ENCODE data around the gene SUN5.
"Not testable (repeated sequence)": the region's sequence is repeated elsewhere in the genome, so short reads cannot be mapped to it uniquely, and the experiment has no call there.

The SUN5 gene

DNA sequence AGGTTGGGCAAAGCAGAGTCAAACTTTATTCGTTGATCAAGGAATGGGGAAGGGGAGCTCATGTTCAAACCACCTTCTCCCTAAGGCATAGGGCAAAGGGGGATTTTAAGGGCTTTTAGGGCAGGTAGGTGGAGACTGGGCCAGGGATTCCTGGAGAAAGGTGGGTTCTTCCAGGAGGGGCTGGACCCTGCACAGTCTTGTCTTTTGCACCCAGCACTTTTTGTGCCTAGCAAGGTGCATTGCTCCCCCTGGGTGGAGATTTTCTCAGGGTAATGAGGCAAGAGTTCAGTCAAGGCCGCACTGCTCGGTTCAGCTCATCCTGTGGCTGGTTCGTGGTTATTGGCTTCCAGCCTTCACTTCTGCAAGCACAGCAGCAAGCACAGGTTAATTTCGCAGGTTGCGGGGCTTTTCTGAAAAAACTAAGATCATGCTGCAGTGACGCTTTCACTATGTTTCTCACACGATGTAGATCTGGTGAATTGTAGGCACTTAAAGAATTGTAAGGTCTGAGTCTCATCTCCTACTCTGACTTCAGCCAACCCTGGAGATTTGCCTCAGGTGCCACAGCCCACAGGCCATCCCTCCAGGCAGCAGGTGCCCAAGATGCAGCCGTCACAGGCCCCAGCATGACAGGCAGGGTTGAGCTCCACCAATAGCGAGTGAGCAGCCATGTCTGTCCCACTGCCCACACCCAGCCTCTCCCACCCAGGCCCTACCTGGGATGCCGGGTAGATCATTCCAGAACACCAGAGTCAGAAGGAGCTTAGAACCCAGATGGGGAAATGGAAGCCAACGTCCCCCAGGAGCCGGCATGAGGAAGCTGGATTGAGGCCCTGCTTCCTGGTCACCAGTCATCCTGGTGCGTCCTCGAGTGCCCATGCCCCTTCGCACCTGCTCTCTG, 37.1 kb downstream of the SUN5 start:
- H3K27me3 ChIP-seq (ENCODE audit: control insufficient read depth, insufficient read depth, low read length) = no peaks in the 10 kb centered on the region
- H3K4me1 ChIP-seq (ENCODE audit: control insufficient read depth, insufficient read depth, low read length) = peaks cover 4% of the 10 kb centered on the region
- no peak overlapping the region for H3K9ac ChIP-seq (ENCODE audit: low read depth, low read length)
- H3K36me3 ChIP-seq (ENCODE audit: control insufficient read depth, insufficient read depth, low read length) = no peaks in the 10 kb centered on the region
- no peak overlapping the region for H3K4me3 ChIP-seq (ENCODE audit: low read depth, low read length)
- no peaks in the 10 kb centered on the region for H3K9me3 ChIP-seq (ENCODE audit: control insufficient read depth, insufficient read depth, low read length)

DNA sequence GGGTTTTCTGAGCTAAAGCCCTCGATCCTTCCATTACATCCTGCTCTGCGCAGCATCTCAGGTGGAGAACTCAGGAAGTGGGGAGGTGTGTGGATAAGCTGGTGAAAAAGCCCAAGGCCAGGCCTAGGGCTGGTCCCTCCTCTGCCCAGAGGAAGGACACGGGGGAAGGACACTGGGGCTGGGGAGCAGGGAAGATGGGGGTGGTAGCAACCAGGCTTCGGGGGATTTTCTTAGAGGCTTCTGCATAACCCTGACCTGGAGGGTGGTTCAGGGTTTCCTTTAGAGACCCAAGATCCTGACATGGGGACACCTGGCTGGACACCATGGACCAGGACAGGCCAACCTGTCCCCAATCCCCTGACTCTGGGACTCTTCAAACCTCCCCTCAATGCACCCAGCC, 37.9 kb downstream of the SUN5 start:
- Histone ChIP-seq H3K4me3 (ENCODE audit: low read depth, low read length) (no peak overlapping the region), H3K36me3 (ENCODE audit: control insufficient read depth, insufficient read depth, low read length) (no peaks in the 10 kb centered on the region), H3K4me1 (ENCODE audit: control insufficient read depth, insufficient read depth, low read length) (no peaks in the 10 kb centered on the region), H3K27me3 (ENCODE audit: control insufficient read depth, insufficient read depth, low read length) (no peaks in the 10 kb centered on the region), H3K9ac (ENCODE audit: low read depth, low read length) (no peak overlapping the region), H3K9me3 (ENCODE audit: control insufficient read depth, insufficient read depth, low read length) (no peaks in the 10 kb centered on the region)

DNA sequence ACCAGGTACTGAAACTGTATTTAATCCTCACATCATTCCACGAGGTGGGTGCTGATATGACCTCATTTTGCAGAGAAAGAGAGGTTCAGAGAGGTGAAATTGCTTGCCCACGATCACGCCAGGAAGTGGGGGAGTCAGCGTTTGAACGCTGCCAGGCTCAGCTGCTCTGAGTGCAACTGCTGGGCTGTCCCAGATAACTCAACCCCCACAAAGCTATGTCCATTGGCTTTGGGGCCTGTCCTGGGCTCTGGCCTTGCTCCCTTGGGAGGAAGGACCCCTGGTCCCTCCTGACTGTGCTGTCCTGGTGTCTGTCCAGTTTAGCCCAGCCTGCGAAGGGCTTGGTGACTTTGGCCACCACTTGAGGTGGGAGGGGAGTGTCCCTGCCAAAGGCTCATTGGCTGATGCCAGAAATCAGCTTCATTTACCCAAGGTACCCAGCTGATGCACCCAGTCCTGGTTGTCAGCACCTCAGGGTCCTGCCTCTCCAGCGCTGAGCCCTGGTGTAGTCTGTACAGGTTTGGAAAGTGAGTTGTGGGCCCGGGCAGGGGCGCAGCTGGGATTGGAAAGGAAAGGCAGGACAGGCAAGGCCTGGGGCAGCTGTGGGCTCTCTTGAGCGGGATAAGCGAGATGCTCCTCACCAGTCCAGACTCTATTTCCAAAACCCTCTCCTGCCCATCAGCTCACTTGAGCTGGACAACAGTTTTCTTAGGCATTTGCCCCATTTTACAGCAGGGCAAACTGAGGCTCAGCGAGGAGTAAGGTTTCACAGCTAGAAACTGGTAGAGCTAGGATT, 38.5 kb downstream of the SUN5 start:
- Histone ChIP-seq H3K9me3 (ENCODE audit: control insufficient read depth, insufficient read depth, low read length) (no peaks in the 10 kb centered on the region), H3K27me3 (ENCODE audit: control insufficient read depth, insufficient read depth, low read length) (no peaks in the 10 kb centered on the region), H3K36me3 (ENCODE audit: control insufficient read depth, insufficient read depth, low read length) (no peaks in the 10 kb centered on the region), H3K9ac (ENCODE audit: low read depth, low read length) (peak overlapping the region; percentile 37), H3K4me3 (ENCODE audit: low read depth, low read length) (no peak overlapping the region), H3K4me1 (ENCODE audit: control insufficient read depth, insufficient read depth, low read length) (no peaks in the 10 kb centered on the region)

DNA sequence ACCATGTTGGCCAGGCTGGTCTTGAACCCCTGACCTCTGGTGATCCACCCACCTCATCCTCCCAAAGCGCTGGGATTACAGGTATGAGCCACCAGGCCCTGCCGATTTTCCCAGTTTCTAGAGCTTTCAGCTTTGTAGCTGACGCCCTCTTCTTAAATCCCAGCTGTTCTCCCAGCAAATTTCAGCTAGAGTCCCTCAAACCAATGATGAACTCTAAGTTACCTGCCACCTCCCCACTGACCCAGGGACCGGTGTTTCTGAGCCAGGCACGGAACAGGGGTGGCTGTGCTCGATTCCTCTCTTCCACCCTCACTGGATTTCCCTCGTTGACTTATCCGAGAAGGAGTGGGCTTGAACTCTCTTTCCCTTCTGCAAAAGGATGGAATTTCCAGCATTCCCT, 39.1 kb downstream of the SUN5 start:
- H3K4me1 ChIP-seq (ENCODE audit: control insufficient read depth, insufficient read depth, low read length) = no peaks in the 10 kb centered on the region
- H3K36me3 ChIP-seq (ENCODE audit: control insufficient read depth, insufficient read depth, low read length) = no peaks in the 10 kb centered on the region
- no peaks in the 10 kb centered on the region for H3K9me3 ChIP-seq (ENCODE audit: control insufficient read depth, insufficient read depth, low read length)
- no peak overlapping the region for H3K4me3 ChIP-seq (ENCODE audit: low read depth, low read length)
- no peaks in the 10 kb centered on the region for H3K27me3 ChIP-seq (ENCODE audit: control insufficient read depth, insufficient read depth, low read length)
- peak overlapping the region; percentile 37 for H3K9ac ChIP-seq (ENCODE audit: low read depth, low read length)

DNA sequence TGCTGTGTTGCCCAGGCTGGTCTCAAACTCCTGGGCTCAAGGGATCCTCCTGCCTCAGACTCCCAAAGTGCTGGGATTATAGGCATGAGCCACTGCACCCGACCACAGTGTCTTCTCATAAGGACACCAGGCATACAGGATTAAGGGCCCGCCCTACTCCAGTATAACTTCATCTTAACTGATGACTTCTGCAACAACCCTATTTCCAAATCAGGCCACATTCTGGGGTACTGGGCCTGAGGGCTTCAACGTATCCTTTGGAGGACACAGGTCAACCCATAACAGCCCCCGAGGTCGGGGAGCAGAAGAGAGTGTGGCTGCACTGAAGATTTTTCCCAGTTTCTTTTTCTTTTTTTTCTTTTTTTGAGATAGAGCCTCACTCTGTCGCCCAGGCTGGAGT, 39.7 kb downstream of the SUN5 start:
- H3K4me3 ChIP-seq (ENCODE audit: low read depth, low read length) = no peak overlapping the region

DNA sequence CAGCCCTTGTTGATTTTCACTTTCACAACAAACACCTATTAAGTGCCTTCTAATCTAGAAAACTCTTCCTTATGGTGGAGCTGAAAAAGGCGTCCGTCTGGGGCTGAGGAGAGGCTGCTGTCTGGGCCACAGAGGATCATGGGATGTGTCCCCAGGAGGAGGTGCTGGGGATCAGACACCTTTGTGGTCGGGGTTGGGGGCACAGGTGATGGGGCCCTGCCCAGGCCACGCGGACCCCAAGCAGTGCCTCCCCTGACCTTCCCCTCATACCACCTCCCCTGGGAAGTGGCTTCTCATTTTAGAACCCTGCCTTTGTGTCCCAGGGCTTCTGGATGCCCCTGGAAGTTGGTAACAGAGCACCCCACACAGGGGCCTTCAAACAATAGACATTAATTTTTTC, 41.1 kb downstream of the SUN5 start:
- H3K27me3 ChIP-seq (ENCODE audit: control insufficient read depth, insufficient read depth, low read length) = no peaks in the 10 kb centered on the region
- H3K9ac ChIP-seq (ENCODE audit: low read depth, low read length) = no peak overlapping the region
- H3K9me3 ChIP-seq (ENCODE audit: control insufficient read depth, insufficient read depth, low read length) = no peaks in the 10 kb centered on the region

More for the DNA sequence above, 39.7 kb downstream of the SUN5 start:
- no peak overlapping the region for H3K9ac ChIP-seq (ENCODE audit: low read depth, low read length)
- H3K27me3 ChIP-seq (ENCODE audit: control insufficient read depth, insufficient read depth, low read length) = no peaks in the 10 kb centered on the region
- no peaks in the 10 kb centered on the region for H3K36me3 ChIP-seq (ENCODE audit: control insufficient read depth, insufficient read depth, low read length)
- H3K4me1 ChIP-seq (ENCODE audit: control insufficient read depth, insufficient read depth, low read length) = no peaks in the 10 kb centered on the region
- no peaks in the 10 kb centered on the region for H3K9me3 ChIP-seq (ENCODE audit: control insufficient read depth, insufficient read depth, low read length)

DNA sequence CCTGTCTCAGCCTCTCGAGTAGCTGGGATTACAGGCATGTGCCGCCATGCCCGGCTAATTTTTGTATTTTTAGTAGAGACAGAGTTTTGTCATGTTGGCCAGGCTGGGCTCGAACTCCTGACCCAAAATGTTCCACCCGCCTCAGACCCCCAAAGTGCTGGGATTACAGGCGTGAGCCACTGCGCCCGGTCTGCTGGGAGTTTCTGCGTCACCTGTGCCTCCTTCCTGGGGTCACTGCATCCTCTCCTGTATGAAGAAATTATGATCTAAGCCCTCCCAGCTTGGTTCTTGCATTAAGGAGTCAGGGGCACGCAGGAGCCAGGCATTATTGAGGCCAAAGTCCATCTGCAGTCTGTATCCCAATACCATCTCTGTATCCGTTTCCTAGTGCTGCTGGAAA, 41.6 kb downstream of the SUN5 start:
- H3K9ac ChIP-seq (ENCODE audit: low read depth, low read length); H3K4me3 ChIP-seq (ENCODE audit: low read depth, low read length); H3K4me1 ChIP-seq (ENCODE audit: control insufficient read depth, insufficient read depth, low read length); H3K9me3 ChIP-seq (ENCODE audit: control insufficient read depth, insufficient read depth, low read length); H3K36me3 ChIP-seq (ENCODE audit: control insufficient read depth, insufficient read depth, low read length); H3K27me3 ChIP-seq (ENCODE audit: control insufficient read depth, insufficient read depth, low read length): not testable (repeated sequence)

More for the DNA sequence above, 41.1 kb downstream of the SUN5 start:
- Histone ChIP-seq H3K36me3 (ENCODE audit: control insufficient read depth, insufficient read depth, low read length) (no peaks in the 10 kb centered on the region), H3K4me3 (ENCODE audit: low read depth, low read length) (no peak overlapping the region), H3K4me1 (ENCODE audit: control insufficient read depth, insufficient read depth, low read length) (no peaks in the 10 kb centered on the region)

DNA sequence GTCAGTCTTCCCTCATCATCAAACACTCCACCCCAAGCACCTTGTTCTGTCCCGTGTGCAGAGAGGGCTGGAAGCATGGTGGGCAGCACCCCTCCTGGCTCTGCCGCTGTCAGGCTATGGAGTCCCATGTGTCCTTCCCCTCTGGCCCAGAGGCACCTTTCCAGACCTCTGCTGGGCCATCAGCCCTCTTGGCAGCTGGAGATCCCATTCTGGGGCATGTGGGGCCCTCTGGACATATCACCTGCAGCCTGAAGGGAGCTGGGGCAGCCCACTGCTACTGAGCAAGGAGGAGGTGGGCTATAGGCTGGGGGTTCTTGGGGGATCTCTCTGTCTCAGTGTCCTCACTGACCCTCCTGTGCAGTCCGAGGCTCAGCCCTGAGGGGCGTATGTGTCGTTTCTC, 42.2 kb downstream of the SUN5 start:
- H3K36me3 ChIP-seq (ENCODE audit: control insufficient read depth, insufficient read depth, low read length) = no peaks in the 10 kb centered on the region
- H3K9ac ChIP-seq (ENCODE audit: low read depth, low read length) = no peak overlapping the region
- H3K4me3 ChIP-seq (ENCODE audit: low read depth, low read length) = no peak overlapping the region
- H3K9me3 ChIP-seq (ENCODE audit: control insufficient read depth, insufficient read depth, low read length) = no peaks in the 10 kb centered on the region
- H3K4me1 ChIP-seq (ENCODE audit: control insufficient read depth, insufficient read depth, low read length) = no peaks in the 10 kb centered on the region
- H3K27me3 ChIP-seq (ENCODE audit: control insufficient read depth, insufficient read depth, low read length) = no peaks in the 10 kb centered on the region

DNA sequence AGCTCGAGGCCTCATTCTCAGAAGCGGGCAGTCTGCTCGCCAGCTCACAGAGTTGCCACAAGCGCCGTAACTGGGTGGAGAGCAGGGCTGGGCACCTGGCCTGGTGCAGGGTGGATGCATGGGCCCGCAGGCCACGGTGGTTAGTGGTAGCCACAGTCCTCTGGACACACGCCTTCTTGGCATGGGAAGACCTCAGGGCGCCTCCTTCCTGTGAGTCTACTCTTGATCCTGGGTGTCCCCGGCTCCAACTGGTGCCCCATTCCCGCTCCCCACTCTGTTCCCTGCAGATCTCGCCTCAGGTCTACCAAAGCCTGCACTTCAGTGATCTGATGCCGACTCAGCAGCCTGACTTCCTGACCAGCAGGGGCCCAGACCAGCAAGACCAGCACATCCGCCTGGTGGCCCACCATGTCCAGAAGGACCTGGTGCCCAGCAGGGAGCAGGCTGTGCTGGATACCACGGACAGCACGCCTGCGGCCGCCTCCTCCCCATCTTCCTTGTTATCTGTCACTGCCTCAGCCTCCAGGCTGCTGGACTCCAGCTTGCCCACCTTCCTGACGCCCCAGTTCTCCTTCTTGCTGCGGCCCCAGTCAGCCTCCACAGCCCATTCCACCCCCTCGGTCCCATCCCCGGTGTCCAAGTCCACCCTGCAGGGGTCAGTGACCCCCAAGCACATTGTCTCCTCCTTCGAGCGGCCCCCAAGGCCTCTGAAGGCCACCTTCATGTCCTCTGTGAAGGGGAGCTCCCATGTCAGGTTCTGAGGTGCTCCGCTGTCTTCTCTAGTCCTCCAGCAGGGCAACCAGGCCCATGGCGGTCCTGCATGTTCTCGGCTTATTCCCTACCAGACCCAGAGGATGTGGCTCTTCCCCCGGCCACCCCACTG, 43.1 kb downstream of the SUN5 start:
- no peak overlapping the region for H3K9ac ChIP-seq (ENCODE audit: low read depth, low read length)
- no peaks in the 10 kb centered on the region for H3K27me3 ChIP-seq (ENCODE audit: control insufficient read depth, insufficient read depth, low read length)
- H3K4me3 ChIP-seq (ENCODE audit: low read depth, low read length) = no peak overlapping the region
- H3K36me3 ChIP-seq (ENCODE audit: control insufficient read depth, insufficient read depth, low read length) = no peaks in the 10 kb centered on the region
- no peaks in the 10 kb centered on the region for H3K9me3 ChIP-seq (ENCODE audit: control insufficient read depth, insufficient read depth, low read length)
- H3K4me1 ChIP-seq (ENCODE audit: control insufficient read depth, insufficient read depth, low read length) = no peaks in the 10 kb centered on the region

DNA sequence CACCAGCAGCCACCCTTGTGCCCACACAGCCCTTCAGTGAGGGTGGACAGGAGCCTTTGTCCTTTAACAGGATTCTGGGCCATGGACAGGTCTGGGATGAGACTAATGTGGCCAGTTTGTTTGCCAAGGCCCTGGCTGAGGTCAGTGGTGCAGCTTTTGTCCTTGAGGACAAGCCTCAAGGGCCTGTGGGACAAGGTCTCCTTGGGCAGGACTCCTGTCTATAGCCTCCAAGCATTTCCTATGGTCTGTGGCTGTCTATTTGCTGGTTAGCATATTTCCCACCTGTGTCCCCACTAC, 44.1 kb downstream of the SUN5 start:
- Histone ChIP-seq H3K4me1 (ENCODE audit: control insufficient read depth, insufficient read depth, low read length) (no peaks in the 10 kb centered on the region), H3K36me3 (ENCODE audit: control insufficient read depth, insufficient read depth, low read length) (no peaks in the 10 kb centered on the region), H3K9ac (ENCODE audit: low read depth, low read length) (no peak overlapping the region), H3K4me3 (ENCODE audit: low read depth, low read length) (no peak overlapping the region), H3K27me3 (ENCODE audit: control insufficient read depth, insufficient read depth, low read length) (no peaks in the 10 kb centered on the region), H3K9me3 (ENCODE audit: control insufficient read depth, insufficient read depth, low read length) (no peaks in the 10 kb centered on the region)

DNA sequence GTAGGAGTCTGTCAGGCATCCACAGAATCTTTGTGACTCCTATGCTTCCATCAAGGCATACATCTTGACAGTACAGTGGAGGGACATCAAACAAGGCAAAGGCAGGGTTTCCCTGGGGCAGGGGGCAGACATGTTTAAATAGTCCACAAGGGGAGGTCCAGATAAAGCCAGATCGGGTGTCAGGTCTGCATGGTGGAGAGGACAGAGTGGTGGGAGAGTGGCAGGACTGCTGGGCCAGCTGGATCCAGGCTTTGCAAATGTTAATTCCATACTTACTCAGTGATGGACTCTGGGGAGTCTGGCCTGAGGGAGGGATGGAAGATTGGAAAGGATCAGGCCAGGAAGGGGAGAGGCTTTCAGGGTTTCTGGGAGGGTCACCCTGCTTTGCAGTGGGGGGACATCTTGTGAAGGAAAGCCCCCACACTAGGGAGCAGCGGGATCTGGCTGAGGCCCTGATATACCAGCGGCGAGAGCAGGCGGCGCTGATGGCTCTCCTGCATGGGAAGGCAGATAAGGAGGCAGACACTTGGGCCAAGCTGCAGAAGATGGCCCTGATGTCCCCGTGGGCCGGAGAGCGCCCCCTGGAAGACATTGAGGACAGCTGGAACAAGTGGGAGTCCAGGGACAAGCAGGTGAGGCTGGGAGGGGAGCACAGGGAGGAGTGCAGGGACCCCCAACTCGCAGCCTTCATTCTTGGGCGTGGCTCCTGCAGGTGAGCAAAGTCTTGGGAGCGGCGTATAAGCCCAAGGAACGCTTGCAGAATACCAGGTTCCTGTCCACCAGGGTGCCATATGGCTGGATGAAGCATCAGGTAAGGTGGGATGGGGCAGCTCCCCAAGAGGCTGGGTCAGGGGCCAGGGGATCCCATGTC, 44.6 kb downstream of the SUN5 start:
- no peaks in the 10 kb centered on the region for H3K27me3 ChIP-seq (ENCODE audit: control insufficient read depth, insufficient read depth, low read length)
- H3K4me3 ChIP-seq (ENCODE audit: low read depth, low read length) = no peak overlapping the region
- no peaks in the 10 kb centered on the region for H3K36me3 ChIP-seq (ENCODE audit: control insufficient read depth, insufficient read depth, low read length)
- H3K4me1 ChIP-seq (ENCODE audit: control insufficient read depth, insufficient read depth, low read length) = no peaks in the 10 kb centered on the region
- H3K9ac ChIP-seq (ENCODE audit: low read depth, low read length) = no peak overlapping the region
- no peaks in the 10 kb centered on the region for H3K9me3 ChIP-seq (ENCODE audit: control insufficient read depth, insufficient read depth, low read length)

Measured in iPS-15b (cell line).